ENCODE data around the gene FAM210B.
"Not testable (repeated sequence)": the region's sequence is repeated elsewhere in the genome, so short reads cannot be mapped to it uniquely, and the experiment has no call there.

Gene FAM210B

GRCh38 chr20:56361900-56362299 lies 3.1 kb downstream of the FAM210B start:
- DNase-seq, result no peak

GRCh38 chr20:56362833-56363413 lies 4.1 kb downstream of the FAM210B start:
- DNase-seq, result no peak

GRCh38 chr20:56363491-56363890 lies 4.7 kb downstream of the FAM210B start:
- DNase-seq, result no peak

- DNase-seq, result no peak
Observed at GRCh38 chr20:56368351-56369134, 9.8 kb downstream of the FAM210B start.

GRCh38 chr20:56369179-56369578 lies 10.4 kb downstream of the FAM210B start:
- no peak for DNase-seq

- DNase-seq, result no peak
Observed at GRCh38 chr20:56371977-56372376, 13.2 kb downstream of the FAM210B start.

- no peak for DNase-seq
Observed at GRCh38 chr20:56372850-56373249, 14.1 kb downstream of the FAM210B start.

- no peak for DNase-seq
Observed at GRCh38 chr20:56373942-56374341, 15.2 kb downstream of the FAM210B start.

- DNase-seq, result no peak
Observed at GRCh38 chr20:56376331-56376730, 17.6 kb downstream of the FAM210B start.

GRCh38 chr20:56378386-56378785 lies 19.6 kb downstream of the FAM210B start:
- DNase-seq, result no peak

- no peak for DNase-seq
Observed at GRCh38 chr20:56380375-56380774, 21.6 kb downstream of the FAM210B start.

GRCh38 chr20:56381501-56381900 lies 22.7 kb downstream of the FAM210B start:
- DNase-seq, result no peak

- no peak for DNase-seq
Observed at GRCh38 chr20:56382696-56383095, 23.9 kb downstream of the FAM210B start.

GRCh38 chr20:56383334-56383733 lies 24.6 kb downstream of the FAM210B start:
- no peak for DNase-seq

- peak in 1 of 3 experiments; percentile 11 for DNase-seq
Observed at GRCh38 chr20:56385130-56385529, 26.4 kb downstream of the FAM210B start.

- DNase-seq, result no peak
Observed at GRCh38 chr20:56386219-56386618, 27.4 kb downstream of the FAM210B start.

- no peak for DNase-seq
Observed at GRCh38 chr20:56388882-56389281, 30.1 kb downstream of the FAM210B start.

GRCh38 chr20:56389807-56390206 lies 31.0 kb downstream of the FAM210B start:
- DNase-seq, result no peak

GRCh38 chr20:56390396-56390795 lies 31.6 kb downstream of the FAM210B start:
- DNase-seq, result not testable (repeated sequence)

- DNase-seq, result peak in 1 of 3 experiments; percentile 32
Observed at GRCh38 chr20:56391037-56391436, 32.3 kb downstream of the FAM210B start.

- peak in 1 of 3 experiments; percentile 41 for DNase-seq
Observed at GRCh38 chr20:56391596-56392131, 32.9 kb downstream of the FAM210B start.

- DNase-seq, result peak; percentile 99 to 100 (median 99)
Observed at GRCh38 chr20:56392132-56392880, 33.5 kb downstream of the FAM210B start, which contains the start of the genes AURKA and CSTF1. Gene AURKA, minus strand, starts transcription at chr20:56392215. Its CDS starts 4,018 bp downstream, at chr20:56388197. Gene CSTF1, plus strand, starts transcription at chr20:56392645. Its CDS starts 2,908 bp downstream, at chr20:56395553.

- DNase-seq, result peak in 1 of 3 experiments; percentile 53
Observed at GRCh38 chr20:56392881-56393482, 34.2 kb downstream of the FAM210B start.

All from NCI-H1417 (cell line).